ENCODE results near the gene BRF1.

- TF ChIP-seq POLR2A (IDR thresholded peaks at IDR 0.05; ENCODE audit: borderline replicate concordance, extremely low read depth, insufficient read depth, insufficient read length) (no peak), CTCF (IDR thresholded peaks at IDR 0.05 in 2 of 3, conservative IDR thresholded peaks at IDR 0.05 in 1 of 3; ENCODE audit: borderline replicate concordance in 1 of 3, insufficient read depth in 1 of 3, low read depth in 2 of 3, low read length in 2 of 3) (no peak), EZH2phosphoT487 (IDR thresholded peaks at IDR 0.05; ENCODE audit: borderline replicate concordance) (no peak), EZH2 (IDR thresholded peaks at IDR 0.05) (no peak), CEBPB (IDR thresholded peaks at IDR 0.05; ENCODE audit: low read depth) (no peak)
Measured at GRCh38 chr14:105309371-105309770, 8.6 kb upstream of the BRF1 start.

Data from HCT116 (cell line).